Eye (tissue), 1 donor: ENCODE data around the gene EFCAB6.

Source experiments
- DNase-seq: peaks from one replicate; pipeline ENCODE4 v3.0.0-alpha.2; 2015

EFCAB6 gene

DNA sequence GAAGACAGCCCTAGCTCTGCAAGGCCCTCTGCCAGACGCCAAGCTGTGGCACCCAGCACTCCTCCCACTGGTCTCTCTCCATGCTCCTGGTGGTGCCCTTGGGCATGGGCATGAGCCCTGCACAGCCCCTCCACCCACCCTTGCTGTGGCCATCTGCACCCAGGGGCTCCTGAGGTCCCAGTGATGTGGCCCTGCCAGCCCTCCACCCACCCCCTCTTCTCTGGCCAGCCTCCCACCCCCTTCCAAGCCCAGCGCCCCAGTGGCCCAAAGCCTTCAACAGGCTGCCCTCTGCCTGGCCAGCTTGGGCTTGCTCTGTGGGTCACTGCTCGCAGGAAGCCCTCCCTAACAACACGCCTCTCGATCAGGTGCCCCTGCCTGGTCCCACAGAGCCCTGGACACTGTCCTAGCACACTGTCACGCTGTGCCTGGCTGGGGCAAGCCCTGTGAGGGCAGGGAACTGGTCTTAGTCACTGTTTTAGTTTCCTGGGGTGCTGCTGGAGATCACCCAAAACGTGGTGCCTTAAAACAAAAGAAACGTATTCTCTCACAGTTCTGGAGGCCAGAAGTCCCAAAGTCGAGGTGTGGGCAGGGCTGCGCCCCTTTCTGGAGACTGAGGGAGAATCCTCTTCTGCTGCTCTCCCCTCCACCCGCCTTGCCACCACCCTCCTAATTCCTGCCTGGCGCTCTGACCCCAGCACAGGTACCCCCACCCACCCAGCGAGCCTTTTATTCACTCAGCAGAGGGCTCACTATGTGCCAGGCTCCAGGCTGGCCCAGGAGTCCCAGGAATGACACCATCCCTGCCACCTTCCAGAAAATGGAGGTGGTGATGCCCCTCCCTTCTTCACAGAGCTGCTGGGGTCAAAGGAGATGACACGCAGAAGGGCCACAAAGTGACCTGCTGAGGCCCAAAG is 35.5 kb upstream of the EFCAB6 start:
- no peak for DNase-seq

DNA sequence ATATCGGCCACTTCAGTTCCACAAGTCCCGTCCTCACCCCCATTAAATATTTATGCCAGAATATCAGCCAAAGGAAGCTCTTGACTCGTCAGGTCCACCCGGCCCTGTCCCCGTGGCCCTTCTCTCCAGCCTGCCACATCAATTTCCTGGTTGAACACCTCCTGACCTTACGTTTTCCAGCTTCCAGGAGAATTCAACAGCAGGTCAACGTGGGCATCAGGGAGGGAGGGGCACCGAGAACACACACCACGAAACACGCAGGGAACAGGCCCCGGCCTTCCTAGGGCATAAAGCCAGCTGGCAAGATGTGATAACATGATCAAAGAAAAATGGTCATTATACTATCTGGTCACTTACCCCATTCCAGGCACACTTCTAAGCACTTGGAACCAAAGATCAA is 34.9 kb upstream of the EFCAB6 start:
- DNase-seq, result no peak

DNA sequence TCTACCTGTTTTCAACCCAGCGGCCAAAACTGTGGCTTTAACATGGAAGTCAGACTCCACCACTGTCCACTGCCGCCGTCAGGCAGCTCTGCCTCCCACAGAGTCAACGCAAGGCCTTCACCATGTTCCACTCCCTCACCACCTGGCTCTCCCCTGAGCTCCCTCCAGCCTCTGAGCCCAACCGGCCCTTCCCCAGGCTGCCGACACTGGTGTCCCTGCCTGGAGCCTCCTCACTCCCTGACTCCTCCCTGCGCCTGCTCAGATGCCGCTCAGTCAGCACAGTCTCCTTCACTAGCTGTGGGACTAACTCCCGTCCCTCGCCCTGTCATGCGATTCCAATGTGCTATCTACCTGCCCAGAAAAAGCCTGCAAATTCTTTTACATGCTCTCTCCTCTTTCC is 33.9 kb upstream of the EFCAB6 start:
- DNase-seq, result no peak

DNA sequence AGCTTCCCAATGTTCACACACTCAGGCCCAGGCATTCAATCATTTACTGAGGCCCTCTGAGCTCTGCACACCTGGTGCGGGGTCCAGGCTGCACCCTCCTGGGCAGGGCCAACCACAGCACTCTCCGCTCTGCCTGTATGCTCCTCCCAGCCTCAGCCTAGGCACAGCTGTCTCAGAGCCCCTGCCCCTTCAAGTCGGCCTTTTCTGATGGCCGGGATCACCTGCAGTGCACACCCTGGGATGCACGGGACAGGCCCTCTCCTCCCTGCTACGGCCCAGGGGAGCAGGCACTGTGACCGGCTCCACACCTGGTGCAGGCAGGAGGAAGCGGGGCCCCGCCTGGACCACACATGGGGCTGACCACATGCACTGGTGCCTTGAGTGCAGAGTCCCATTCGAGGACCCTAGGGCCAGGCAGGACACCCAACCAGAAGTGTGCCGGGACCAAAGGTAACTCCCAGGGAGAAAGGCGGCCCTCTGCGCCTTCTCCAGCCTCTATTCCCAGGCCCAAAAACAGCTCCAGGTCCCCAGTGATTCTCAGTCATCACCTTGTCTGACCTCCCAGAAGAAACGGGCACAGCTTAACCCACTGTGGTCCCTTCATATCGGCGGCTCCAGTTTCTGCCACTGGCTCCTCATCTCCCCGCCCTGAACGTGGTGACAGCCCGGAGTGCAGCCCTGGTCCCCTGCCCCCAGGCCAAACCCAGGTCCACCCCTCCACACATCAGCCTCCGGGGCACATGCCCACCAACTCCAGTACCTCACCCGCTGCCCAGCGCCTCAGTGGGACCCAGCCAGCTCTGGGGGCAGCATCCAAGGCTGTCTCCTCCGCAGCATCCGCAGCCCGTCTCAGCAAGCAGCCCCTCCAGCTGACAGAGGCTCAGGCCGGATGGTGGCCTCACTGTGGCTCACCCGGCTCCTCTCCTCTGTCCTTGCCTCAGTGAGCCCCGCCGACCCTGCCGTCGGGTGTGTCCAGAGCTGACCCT is 32.7 kb upstream of the EFCAB6 start:
- no peak for DNase-seq

DNA sequence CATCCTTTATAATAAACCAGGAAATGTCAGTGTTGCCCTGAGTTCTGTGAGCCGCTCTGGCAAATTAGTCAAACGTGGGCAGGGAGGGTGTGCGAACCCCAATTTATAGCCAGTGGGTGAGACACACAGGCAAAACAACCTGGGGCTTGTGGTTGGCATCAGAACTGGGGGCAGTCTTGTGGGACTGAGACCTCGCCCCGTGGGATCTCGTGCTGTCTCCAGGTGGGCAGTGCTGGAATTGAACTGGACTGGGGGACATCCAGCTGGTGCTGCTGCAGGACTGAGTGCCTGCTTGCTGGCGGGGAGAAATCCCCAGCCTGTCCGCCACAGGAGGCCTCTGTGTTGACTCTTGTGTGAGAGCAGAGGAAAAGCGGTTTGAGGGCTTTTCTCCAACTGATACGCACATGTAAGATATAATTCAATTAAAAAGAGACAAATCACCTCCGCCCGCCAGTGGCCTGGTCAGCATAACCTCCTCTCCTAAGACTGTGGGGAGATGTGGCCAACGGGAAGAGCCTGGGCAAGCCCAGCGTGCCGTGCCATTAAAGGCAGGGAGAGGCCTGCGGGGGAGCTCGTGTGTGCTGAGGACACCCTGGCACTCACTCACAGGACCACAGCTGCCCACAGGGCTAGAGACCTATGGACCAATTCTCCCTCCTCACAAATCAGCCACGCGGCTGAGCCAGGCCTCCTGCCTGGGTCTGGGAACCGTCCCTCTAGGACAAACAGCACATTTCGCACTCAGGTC is 31.9 kb upstream of the EFCAB6 start:
- no peak for DNase-seq

DNA sequence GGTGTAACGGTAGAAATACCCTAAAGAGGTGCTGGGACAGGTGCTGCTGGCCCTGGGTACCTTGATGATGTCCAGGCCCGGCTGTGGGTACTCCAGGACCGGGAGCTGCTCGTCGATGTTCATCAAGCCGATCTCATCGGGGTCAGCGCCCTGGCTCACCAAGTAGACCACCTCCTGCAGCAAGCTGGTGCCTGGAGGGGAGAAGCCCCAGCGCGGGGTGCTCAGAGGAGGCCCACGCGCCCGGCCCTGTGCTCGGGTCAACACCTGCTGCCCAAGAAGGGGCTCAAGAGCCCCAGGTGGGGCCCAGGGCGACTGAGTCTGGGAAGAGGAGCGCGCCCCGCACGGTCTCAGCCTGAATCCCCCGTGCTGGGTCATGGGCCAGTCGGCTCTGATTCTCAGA is 29.6 kb upstream of the EFCAB6 start:
- DNase-seq, result no peak

DNA sequence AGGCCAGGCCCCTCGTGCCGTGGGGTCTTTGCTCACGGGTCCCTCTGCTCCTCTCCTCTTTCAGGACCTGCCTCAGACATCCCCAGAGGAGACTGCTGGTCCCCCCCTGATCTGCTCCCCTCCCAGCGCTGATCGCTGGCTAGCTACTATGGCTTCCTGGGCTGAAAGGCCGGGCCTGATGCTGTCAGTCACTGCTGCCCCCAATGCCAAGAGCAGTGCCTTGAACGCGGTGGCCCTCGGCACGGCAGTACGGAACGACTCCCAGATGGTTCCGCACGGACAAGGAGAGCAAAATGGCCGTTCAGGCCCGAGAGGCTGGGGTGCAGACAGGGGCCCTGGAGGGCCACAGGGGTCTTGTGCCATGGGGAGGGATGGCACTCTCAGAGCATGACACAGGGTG is 28.7 kb upstream of the EFCAB6 start:
- no peak for DNase-seq

DNA sequence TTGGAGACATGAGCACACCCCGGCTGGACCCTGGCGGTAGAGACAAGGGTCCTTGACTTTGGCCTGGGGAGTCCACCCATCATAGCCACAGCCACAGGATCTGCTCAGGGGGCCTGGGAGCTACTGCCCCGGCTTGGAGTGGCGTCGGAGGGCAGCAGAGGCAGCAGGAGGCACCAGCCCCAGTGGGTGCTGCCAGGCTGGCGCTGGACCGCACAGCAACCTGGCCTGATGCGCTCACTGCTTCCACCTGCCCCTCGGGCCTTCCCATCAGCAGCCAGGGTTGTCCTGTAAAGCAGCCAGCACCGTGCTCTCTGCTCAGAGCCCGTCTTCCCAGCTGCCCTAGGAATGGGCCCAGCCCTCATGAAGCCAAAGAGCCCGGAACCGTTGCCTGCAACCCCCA is 28.3 kb upstream of the EFCAB6 start:
- DNase-seq, result no peak

DNA sequence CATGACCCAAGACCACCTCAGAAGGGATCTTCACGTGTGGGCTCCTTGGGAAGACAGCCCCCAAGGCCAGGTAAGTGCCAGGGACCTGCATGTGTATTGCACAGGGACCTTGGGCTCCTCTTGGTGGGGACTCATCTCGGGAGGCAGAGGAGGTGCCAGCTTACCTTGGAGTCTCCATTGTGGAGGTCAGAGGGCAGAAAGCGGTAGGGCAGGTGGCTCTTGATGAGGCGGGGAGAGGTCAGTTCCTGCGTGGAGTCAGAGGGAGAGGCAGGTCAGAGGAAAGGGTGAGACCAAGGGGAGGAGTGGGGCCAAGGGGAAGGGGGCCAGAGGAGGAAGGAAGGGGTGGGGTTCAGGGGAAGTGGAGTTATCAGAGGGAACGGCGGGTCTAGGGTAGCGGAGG is 27.7 kb upstream of the EFCAB6 start:
- DNase-seq, result no peak

DNA sequence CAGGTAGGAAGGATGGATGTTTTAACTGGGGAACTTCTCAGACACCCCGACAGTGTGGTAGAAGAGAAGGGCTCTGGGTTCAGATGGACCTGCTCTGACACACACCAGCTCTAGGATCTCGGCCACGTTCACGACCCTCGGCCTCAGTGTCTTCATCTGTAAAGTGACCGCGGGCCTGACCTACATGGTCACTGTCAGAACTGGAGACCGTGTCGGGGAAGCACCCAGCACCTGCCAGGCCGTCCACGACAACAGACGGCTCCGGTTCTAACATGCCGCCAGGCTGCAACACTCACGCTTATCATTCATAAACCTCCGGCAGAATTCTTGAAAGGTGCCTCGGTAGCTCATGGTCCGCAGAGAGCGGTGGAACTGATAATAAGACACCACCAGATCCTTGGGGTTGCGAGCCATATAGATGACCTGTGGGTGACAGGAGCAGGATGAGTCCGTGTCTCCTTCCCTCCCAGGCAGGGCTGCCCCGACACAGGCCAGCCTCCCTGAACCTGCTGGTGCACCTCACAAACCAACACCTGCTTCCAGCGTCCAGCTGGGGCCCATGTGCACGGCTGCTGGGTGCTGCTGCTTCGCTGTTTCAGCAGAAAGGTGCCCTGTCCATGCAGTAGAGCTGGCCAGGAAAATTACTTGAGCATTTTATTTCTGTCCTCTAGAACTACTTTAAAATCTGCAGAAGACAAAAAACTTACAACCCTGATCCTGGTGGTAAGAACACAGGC is 26.6 kb upstream of the EFCAB6 start:
- no peak for DNase-seq

DNA sequence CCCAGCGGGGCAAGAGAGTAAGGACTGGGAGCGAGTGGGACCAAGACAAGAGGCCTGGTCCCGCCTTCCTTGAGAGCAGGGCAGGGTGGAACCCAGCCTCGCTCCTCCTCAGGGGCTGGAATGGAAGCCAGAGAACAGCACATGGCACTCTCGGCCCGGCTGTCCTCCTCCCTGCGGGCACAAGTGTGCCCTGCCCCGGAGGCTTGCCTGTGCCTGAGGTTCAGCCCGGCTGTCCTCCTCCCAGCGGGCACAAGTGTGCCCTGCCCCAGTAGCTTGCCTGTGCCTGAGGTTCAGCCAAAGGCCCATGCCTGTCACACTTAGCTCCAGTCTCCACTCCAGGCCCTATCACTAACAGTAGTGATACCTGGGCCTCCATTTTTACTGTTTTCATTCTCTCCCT is 26.1 kb upstream of the EFCAB6 start:
- DNase-seq, result no peak

DNA sequence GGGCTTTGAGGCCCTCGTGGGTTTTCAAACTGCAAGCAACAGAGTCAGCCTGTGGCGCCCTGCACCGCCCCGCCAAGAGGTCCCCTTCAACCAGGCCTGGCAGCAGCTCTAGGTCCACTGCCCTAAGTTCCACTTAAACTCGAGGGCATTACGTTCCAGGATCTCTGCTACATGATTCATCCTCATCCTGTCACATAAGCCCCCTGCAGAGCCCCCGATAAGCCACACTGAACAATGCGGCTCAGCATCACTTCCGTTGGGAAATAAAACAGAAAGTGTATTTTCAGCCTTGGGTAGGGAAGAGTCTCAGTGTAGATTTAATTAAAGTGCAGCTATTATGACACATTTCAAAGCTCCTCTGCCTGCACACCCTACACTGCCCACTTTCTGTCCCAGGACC is 25.6 kb upstream of the EFCAB6 start:
- DNase-seq, result no peak

DNA sequence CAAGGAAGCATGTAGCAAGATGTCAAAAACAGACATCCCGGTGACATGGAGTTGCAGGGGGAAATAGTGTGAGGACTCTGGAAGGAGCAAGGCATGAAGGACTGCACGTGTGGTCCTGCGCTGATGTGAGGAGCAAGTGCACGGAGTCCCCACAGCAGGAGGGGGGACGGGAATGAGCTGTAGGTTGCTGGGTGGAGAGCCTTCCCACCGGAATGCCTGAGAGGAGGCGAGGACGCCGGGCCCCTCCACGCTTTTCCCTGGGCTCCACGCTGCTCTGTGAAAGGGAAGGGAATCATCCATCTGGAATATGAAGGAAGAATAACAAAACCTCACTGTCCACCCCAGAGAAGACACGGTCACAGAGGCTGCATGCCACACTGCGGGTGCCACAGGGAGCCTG is 23.6 kb upstream of the EFCAB6 start:
- no peak for DNase-seq

DNA sequence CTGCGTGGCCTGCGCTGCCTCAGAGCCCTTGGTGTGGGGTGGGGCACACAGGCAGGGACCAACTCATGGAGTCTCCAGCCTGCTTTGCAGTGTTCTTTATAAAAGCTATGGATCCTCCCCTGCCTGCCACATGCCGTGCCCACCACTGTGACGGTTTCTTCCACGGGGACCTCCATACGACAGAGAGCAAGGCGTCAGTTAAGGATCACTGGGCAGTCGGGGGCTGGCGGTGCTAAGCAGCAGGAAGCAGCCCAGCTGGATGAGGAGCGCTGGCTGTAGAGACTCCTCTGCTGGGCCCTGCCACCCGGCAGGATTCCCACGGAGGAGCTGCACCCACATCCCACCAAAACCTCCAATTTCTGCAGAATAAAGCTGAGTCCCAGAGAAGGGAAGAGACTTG is 23.1 kb upstream of the EFCAB6 start:
- DNase-seq, result no peak

DNA sequence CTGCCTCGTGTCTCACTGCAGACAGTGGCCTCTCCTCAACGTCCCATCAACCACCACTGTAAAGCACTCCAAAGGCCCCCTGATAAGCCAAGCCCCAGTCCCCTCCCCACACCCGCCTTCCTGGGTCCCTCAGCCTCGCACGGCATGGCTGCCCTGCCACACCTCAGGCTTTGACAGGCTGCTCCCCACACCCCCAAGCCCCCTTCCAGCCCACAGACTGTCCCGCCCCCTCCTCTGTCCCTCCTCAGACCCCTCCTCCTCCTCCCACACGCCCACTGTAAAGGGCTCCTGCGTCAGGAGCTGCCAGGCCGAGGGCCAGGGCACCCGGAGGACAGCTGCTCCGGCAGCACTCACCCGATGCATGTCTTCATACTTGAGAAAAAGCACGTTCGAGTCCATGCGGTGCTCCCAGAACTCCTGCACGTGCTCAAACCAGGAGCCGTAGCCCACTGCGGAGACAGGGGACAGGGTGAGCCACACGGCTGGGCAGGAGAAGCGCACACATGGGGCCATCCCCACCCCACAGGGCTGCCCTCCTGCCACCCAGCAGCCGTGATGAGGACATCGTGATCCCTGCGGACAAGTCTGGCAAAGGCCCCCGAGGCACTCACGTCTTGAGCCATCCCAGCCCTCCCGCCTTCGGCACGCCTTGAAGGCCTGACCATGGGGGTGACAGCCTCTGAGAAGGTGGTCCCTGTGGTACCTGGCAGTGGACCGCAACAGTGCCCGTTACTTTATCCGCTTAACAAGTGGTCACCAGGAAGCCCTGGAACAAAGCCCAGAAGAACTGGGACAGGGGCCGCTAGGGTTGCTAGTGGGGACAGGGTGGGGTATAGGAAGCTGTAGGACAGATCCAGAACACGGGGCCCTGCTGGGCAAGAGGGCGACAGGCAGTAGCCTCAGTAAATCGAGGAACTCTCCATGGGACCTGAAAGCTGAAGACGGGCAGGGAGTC is 21.5 kb upstream of the EFCAB6 start:
- no peak for DNase-seq

DNA sequence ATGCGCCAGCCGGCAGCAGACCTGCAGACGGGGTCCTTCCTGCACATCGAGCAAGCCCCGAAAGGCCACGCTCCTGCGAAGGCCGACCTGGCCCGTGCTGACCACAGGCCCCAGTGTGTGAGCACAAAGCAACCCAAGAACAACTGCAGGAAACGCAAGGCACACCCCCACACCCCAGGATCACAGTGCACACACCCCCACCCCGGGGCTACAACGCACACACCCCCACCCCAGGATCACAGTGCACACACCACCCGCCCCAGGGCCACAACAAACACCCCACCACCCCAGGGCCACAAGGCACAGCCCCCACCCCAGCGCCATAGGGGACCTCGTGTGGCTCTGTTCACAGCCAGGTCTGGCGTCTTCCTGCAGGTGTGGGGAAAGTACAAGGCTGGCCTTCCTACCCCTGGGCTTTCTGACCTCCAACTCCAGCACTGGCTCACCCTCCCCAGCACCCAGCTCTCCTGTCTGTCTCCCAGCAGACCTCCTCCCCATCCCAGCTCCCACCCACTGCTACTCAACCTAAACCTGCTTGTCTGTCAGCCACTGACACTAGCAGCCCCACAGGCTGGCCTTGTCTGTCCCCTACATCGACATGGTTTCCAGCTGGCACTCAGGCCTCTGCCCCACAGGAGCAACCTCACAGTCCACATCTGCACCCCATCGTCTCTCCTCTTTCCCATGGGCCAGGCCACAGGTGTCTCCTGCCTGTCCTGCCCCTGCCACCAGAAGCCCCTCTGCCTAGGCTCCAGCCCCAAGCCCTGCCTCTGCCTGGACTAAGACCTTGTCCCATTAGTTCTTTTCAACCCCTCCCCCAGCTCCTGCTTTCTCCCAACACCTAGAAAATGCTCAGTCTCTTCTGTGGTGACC is 20.5 kb upstream of the EFCAB6 start:
- no peak for DNase-seq

DNA sequence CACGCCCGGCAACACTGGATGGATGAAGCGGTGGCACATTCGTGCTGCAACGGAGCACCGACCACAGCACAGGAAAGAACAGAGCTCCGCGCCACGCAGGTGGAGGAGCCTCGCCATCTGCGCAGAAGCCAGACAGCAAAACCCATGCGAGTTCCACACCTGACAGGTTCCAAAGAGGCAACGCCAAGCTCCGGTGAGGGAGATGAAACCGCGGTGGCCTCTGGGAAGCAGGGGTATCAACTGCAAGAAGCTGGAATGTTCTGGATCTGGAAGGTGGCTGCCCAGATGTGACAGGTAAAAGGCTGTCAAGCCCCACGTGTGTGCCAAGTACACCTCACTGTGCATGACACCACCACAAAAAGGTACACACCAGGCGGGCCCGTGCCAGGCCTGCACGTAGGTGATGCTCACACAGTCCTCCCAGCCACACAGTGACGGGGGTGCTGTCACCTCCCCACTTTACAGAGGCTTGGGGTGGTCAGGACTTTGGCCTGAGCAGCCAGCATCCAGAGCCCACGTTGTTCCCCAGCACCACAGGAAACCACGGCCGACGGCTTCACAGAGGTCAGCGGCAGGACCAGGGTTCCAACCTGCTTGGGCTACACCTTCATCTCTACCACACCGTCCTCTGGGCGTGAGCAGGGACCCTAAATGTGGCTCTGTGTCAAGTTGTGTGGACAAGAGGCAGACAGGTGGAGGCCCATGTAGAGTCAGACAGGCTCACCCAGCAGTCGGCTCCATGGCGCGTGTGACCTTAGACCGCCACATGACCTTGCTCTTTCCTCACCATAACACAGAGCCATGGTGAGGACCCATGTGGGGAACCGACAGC is 19.7 kb upstream of the EFCAB6 start:
- no peak for DNase-seq

DNA sequence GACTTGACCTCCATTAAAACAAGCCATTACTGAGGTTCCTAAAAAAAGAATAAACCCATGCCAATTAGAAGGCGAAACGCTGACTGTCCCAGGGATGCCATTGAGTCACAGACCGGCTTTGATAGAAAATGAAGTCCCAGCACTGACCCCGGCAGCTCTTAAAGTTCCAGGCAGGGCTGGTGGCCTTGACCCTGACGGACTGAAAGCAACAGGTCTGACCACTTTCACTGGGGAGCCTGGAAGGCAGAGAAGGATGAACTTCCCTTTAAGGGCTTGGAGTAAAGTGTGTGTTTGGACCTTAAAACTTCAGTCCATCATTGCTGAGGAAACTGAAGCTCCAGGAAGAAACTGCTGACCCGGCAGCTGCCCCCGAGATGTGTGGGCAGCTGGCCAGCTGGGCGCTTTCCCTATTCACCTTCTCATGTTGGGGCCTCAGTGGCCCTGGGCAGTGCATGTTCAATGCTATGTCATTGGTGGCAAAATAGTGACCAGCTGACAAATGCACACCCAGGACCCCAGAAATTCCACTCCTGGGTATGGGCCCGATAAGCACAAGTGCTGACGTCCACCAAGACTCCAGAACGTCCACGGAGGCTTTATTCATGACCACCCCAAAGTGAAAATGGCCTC is 18.9 kb upstream of the EFCAB6 start:
- DNase-seq, result no peak
